CD4-positive, alpha-beta memory T cell (primary cell): Measurements from ENCODE around the gene CERS4. TPM values are rescaled to one million over a fixed set of nuclear protein-coding genes. Genes with fewer than 3 reads are reported as not detected.
A peak's percentile ranks its signal among the peaks of the same experiment; 100 is the strongest.

ENCODE experiments used
- CTCF ChIA-PET: fragments of 350-600 bp; sonication (Branson Sonifier 250); formaldehyde crosslinking; loops from one replicate; lab custom pipeline; 2021; ENCODE audit warnings: inconsistent platforms; ENCODE audit not compliant: partially characterized antibody; lab: Charles Lee
- POLR2A ChIA-PET: fragments of 350-600 bp; sonication (Branson Sonifier 250); formaldehyde crosslinking; loops from one replicate; lab custom pipeline; 2021; ENCODE audit not compliant: partially characterized antibody; lab: Charles Lee
- DNase-seq, 5 donors: peaks; one replicate each; pipeline versions ENCODE4 v3.0.0 to v3.0.0-alpha.2; 2020 to 2022; ENCODE audit warnings: mixed read lengths in 1 of 5
- H3K27ac ChIP-seq: one replicate; pipeline ENCODE4 v1.7.0; 2013; ENCODE audit warnings: low read depth, low read length
- H3K27me3 ChIP-seq: 2 replicates; pipeline ENCODE4 v1.7.0; 2013; ENCODE audit warnings: mild to moderate bottlenecking, low read length, moderate library complexity; ENCODE audit not compliant: insufficient read depth
- H3K36me3 ChIP-seq: 2 replicates; pipeline ENCODE4 v1.7.0; 2013; ENCODE audit warnings: mild to moderate bottlenecking, low read length, moderate library complexity; ENCODE audit not compliant: insufficient read depth
- H3K4me1 ChIP-seq: 2 replicates; pipeline ENCODE4 v1.7.0; 2013; ENCODE audit warnings: mild to moderate bottlenecking, low read length, moderate library complexity; ENCODE audit not compliant: insufficient read depth
- H3K4me3 ChIP-seq, 2 donors: one replicate each; pipeline ENCODE4 v1.7.0; 2013; ENCODE audit warnings: low read length in 2 of 2, mild to moderate bottlenecking in 1 of 2
- H3K9me3 ChIP-seq, 2 donors: one replicate each; pipeline ENCODE4 v1.7.0; 2013; ENCODE audit warnings: low read length in 2 of 2, control low read depth in 1 of 2; ENCODE audit not compliant: control insufficient read depth in 1 of 2
- H3K27ac Mint-ChIP-seq, 7 donors: one replicate each; pipeline ENCODE4 v1.8.0; 2020 to 2021; ENCODE audit warnings: mixed read lengths in 7 of 7, mild to moderate bottlenecking in 6 of 7, inconsistent platforms in 3 of 7, moderate library complexity in 3 of 7
- H3K27me3 Mint-ChIP-seq, 2 donors: one replicate each; pipeline ENCODE4 v1.8.0; 2020 to 2021; ENCODE audit warnings: mixed read lengths in 2 of 2
- H3K36me3 Mint-ChIP-seq, 2 donors: one replicate each; pipeline ENCODE4 v1.8.0; 2020 to 2021; ENCODE audit warnings: mixed read lengths in 2 of 2, inconsistent platforms in 1 of 2, mild to moderate bottlenecking in 1 of 2
- H3K4me1 Mint-ChIP-seq, 4 donors: one replicate each; pipeline ENCODE4 v1.8.0; 2020 to 2021; ENCODE audit warnings: mixed read lengths in 4 of 4, mild to moderate bottlenecking in 1 of 4
- H3K4me3 Mint-ChIP-seq, 8 donors: one replicate each; pipeline ENCODE4 v1.8.0; 2020 to 2021; ENCODE audit warnings: mixed read lengths in 8 of 8, mild to moderate bottlenecking in 7 of 8, moderate library complexity in 6 of 8, inconsistent platforms in 3 of 8
- H3K9me3 Mint-ChIP-seq, 8 donors: one replicate each; pipeline ENCODE4 v1.8.0; 2020 to 2021; ENCODE audit warnings: mixed read lengths in 8 of 8, mild to moderate bottlenecking in 5 of 8, inconsistent platforms in 3 of 8, moderate library complexity in 1 of 8
- intact Hi-C: fragments of 100-400 bp; cut with micrococcal nuclease; formaldehyde crosslinking; loops from one replicate; pipeline ENCODE4 v1.15.1; 2023
- polyA plus RNA-seq, 2 donors: library from polyadenylated mRNA; unstranded; fragments of 300-500 nt; fragmentation: Illumina TruSeq; gene quantifications; one replicate each; pipeline ENCODE4 v1.2.3, GENCODE V29; 2021
- total RNA-seq, 2 experiments: library from RNA; stranded (reverse); gene quantifications; one replicate each; pipeline ENCODE4 v1.2.3, GENCODE V29; 2021

Gene CERS4
- total and polyA plus RNA-seq, 4 experiments from 2014 or later, result 11.3 to 30.6 (median 22.3) TPM

- intact Hi-C loops, result no loop called here
- Histone ChIP-seq H3K27ac (no peak overlapping the region), H3K9me3 (no peaks in the 10 kb centered on the region), H3K4me3 (no peak overlapping the region), H3K36me3 (no peaks in the 10 kb centered on the region), H3K4me1 (no peaks in the 10 kb centered on the region), H3K27me3 (no peaks in the 10 kb centered on the region)
- H3K27ac Mint-ChIP-seq, result no peak overlapping the region
- H3K36me3 Mint-ChIP-seq, result peaks cover 6 to 12% of the 10 kb centered on the region in 2 donors
- no peak overlapping the region for H3K4me3 Mint-ChIP-seq
- peaks cover 0 to 7% (median 2%) of the 10 kb centered on the region in 8 donors for H3K9me3 Mint-ChIP-seq
- peaks cover 0 to 4% (median 0%) of the 10 kb centered on the region in 4 donors for H3K4me1 Mint-ChIP-seq
- ChIA-PET CTCF (interaction anchor here (1.3 kb wide), 1 partner anchor 74 kb away, joined by 4 read pairs; no protein-coding TSS in a partner anchor), POLR2A (no interaction called here)
- no peaks in the 10 kb centered on the region for H3K27me3 Mint-ChIP-seq
- no peak for DNase-seq
Observed at GRCh38 chr19:8233370-8233769, 24.2 kb downstream of the CERS4 start.

GRCh38 chr19:8237026-8237425 lies 27.9 kb downstream of the CERS4 start:
- CTCF ChIA-PET, result interaction anchor here (0.7 kb wide), 1 partner anchor 163 kb away, joined by 3 read pairs; no protein-coding TSS in a partner anchor

GRCh38 chr19:8238251-8238650 lies 29.1 kb downstream of the CERS4 start:
- no peaks in the 10 kb centered on the region for H3K27me3 ChIP-seq
- DNase-seq, result no peak
- H3K27me3 Mint-ChIP-seq, result no peaks in the 10 kb centered on the region
- peaks cover 0 to 14% (median 5%) of the 10 kb centered on the region in 8 donors for H3K9me3 Mint-ChIP-seq
- H3K4me3 ChIP-seq, result no peak overlapping the region
- no peaks in the 10 kb centered on the region for H3K36me3 ChIP-seq
- H3K4me1 ChIP-seq, result peaks cover 14% of the 10 kb centered on the region
- no peak overlapping the region for H3K4me3 Mint-ChIP-seq
- H3K36me3 Mint-ChIP-seq, result peaks cover 10 to 20% of the 10 kb centered on the region in 2 donors
- H3K4me1 Mint-ChIP-seq, result peaks cover 9 to 19% (median 12%) of the 10 kb centered on the region in 4 donors
- ChIA-PET POLR2A (interaction anchor here (1.1 kb wide), 1 partner anchor 79 kb away, joined by 3 read pairs; no protein-coding TSS in a partner anchor), CTCF (interaction anchor here (0.9 kb wide), 1 partner anchor 342 kb away, joined by 3 read pairs; no protein-coding TSS in a partner anchor)
- peaks cover 0 to 1% of the 10 kb centered on the region in 2 donors for H3K9me3 ChIP-seq
- H3K27ac Mint-ChIP-seq, result peak overlapping the region in 3 of 7 donors; percentile 11 to 81 (median 62)
- intact Hi-C loops, result no loop called here
- no peak overlapping the region for H3K27ac ChIP-seq

More at GRCh38 chr19:8237026-8237425, 27.9 kb downstream of the CERS4 start:
- no peaks in the 10 kb centered on the region for H3K9me3 ChIP-seq
- H3K36me3 ChIP-seq, result no peaks in the 10 kb centered on the region
- no peaks in the 10 kb centered on the region for H3K27me3 ChIP-seq
- Mint-ChIP-seq H3K27ac (no peak overlapping the region), H3K27me3 (no peaks in the 10 kb centered on the region), H3K9me3 (peaks cover 0 to 7% (median under 1%) of the 10 kb centered on the region in 8 donors), H3K4me3 (no peak overlapping the region), H3K4me1 (peaks cover 9 to 19% (median 12%) of the 10 kb centered on the region in 4 donors), H3K36me3 (peaks cover 6 to 14% of the 10 kb centered on the region in 2 donors)
- H3K4me3 ChIP-seq, result no peak overlapping the region
- no peak for DNase-seq
- peaks cover 14% of the 10 kb centered on the region for H3K4me1 ChIP-seq
- no peak overlapping the region for H3K27ac ChIP-seq
- intact Hi-C loops, result no loop called here
- POLR2A ChIA-PET, result no interaction called here

DNA sequence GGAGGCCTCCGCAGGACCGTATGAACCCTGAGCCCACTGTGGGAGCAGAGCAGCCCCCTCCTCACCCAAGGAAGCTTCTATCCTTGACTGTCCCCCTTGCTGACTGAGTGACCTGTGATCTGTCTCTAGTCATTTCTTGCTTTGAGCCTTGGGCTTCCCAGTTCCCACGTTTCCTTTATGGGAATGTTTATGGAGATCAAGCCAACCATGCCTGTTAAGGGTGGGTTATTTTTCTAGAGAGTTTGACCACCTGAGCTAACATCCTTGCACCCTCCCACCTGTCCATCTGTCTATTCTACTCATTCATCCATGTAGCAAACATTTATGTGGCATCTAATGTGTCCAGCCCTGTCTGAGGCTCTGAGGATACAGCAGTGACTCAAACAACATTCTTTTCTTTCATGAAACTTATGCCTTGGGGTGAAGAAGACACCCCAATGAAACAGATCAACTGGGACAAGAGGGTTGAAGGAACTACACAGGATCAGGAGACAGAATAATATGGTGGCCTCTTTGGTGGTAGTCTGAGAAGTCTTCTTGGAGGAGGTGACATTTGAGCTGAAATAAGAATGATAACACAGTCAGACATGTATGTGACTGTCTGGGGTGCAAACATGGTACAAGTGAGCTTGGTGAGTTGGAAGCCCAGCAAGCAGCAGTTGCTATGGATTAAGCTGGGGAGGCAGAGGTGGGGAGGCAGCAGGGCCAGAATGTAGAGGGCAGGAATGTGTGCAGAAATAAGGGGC lies 30.5 kb downstream of the CERS4 start:
- POLR2A ChIA-PET, result interaction anchor here (0.5 to 1.2 kb wide), 2 partner anchors 15 to 61 kb away, joined by 3 read pairs; no protein-coding TSS in a partner anchor
- H3K27me3 Mint-ChIP-seq, result no peaks in the 10 kb centered on the region
- peaks cover 0 to 14% (median 6%) of the 10 kb centered on the region in 8 donors for H3K9me3 Mint-ChIP-seq
- peak overlapping the region in 6 of 7 donors; percentile 68 to 89 (median 82) for H3K27ac Mint-ChIP-seq
- intact Hi-C loops, result no loop called here
- H3K4me1 ChIP-seq, result peaks cover 14% of the 10 kb centered on the region
- no peak overlapping the region for H3K27ac ChIP-seq
- peaks cover 10 to 19% (median 13%) of the 10 kb centered on the region in 4 donors for H3K4me1 Mint-ChIP-seq
- H3K9me3 ChIP-seq, result peaks cover 0 to 4% of the 10 kb centered on the region in 2 donors
- no peaks in the 10 kb centered on the region for H3K27me3 ChIP-seq
- peaks cover 14 to 30% of the 10 kb centered on the region in 2 donors for H3K36me3 Mint-ChIP-seq
- H3K36me3 ChIP-seq, result no peaks in the 10 kb centered on the region
- no peak for DNase-seq
- CTCF ChIA-PET, result interaction anchor here (0.5 to 0.6 kb wide), 2 partner anchors 233 to 582 kb away, joined by 3 read pairs; no protein-coding TSS in a partner anchor
- H3K4me3 ChIP-seq, result no peak overlapping the region
- H3K4me3 Mint-ChIP-seq, result peak overlapping the region in 4 of 8 donors; percentile 6 to 77 (median 56)

DNA sequence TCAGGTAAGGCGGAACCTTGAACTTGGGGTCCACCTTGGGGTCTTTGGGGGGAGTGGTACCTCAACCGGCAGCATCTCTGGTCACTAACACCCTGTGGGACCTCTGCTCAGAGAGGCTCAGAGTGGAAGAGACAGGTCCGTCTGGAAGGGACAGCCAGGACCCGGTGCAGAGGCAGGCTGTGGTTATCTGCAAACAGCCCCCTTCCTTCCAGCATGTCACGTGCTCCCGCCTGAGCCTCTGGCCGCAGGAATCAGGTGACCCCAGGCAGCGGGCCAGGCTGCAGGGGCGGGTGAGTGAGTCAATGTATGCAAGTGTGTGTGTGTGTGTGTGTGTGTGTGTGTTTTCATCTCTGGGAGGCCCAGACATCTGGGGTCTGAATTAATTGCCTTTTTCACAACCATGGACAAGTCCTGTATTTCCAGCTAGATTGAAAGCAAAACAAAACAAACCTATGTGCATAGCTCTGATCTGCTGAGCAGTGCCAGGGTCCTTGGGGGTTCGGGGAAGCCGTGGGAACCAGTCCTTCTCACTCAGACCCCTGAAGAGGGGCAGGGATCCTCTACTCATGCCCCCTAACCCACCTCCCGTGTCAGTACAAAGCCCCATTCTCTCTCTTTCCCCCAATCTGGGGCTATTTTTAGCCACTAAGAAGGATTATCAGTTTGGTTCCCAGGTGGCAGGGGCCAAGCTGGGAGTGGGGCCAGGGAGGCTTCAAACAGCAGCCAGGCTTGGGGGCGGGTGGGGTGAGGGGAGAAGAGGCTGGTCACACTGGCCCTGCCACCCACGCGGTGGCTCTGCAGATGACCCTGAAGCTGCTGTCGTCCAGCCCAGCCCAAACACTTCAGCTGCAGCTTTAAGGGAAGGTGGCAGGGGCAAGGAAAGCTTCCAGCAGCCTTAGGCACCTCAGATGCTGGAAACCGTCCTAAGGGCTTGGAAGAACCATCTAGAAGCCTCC lies 31.4 kb downstream of the CERS4 start:
- POLR2A ChIA-PET, result interaction anchor here (0.5 to 1.2 kb wide), 2 partner anchors 16 to 62 kb away, joined by 3 read pairs; no protein-coding TSS in a partner anchor
- Mint-ChIP-seq H3K27ac (peak overlapping the region in 6 of 7 donors; percentile 61 to 89 (median 81)), H3K4me3 (peak overlapping the region in 7 of 8 donors; percentile 6 to 77 (median 49)), H3K4me1 (peaks cover 10 to 19% (median 13%) of the 10 kb centered on the region in 4 donors), H3K9me3 (peaks cover 0 to 14% (median 6%) of the 10 kb centered on the region in 8 donors), H3K27me3 (no peaks in the 10 kb centered on the region), H3K36me3 (peaks cover 14 to 30% of the 10 kb centered on the region in 2 donors)
- intact Hi-C loops, result no loop called here
- H3K4me1 ChIP-seq, result peaks cover 14% of the 10 kb centered on the region
- H3K9me3 ChIP-seq, result peaks cover 0 to 4% of the 10 kb centered on the region in 2 donors
- peak; percentile 11 to 65 (median 17) for DNase-seq
- H3K27me3 ChIP-seq, result no peaks in the 10 kb centered on the region
- no peaks in the 10 kb centered on the region for H3K36me3 ChIP-seq
- H3K4me3 ChIP-seq, result no peak overlapping the region
- CTCF ChIA-PET, result interaction anchor here (0.5 to 0.7 kb wide), 3 partner anchors 138 to 1139 kb away, joined by 3 read pairs; no protein-coding TSS in a partner anchor
- no peak overlapping the region for H3K27ac ChIP-seq

- intact Hi-C loops, result no loop called here
- no peak for DNase-seq
- POLR2A ChIA-PET, result no interaction called here
Observed at GRCh38 chr19:8241646-8242045, 32.5 kb downstream of the CERS4 start.

More at GRCh38 chr19:8241646-8242045, 32.5 kb downstream of the CERS4 start:
- Histone ChIP-seq H3K27me3 (no peaks in the 10 kb centered on the region), H3K27ac (no peak overlapping the region), H3K4me1 (peaks cover 14% of the 10 kb centered on the region), H3K9me3 (peaks cover 0 to 4% of the 10 kb centered on the region in 2 donors), H3K4me3 (no peak overlapping the region), H3K36me3 (no peaks in the 10 kb centered on the region)
- CTCF ChIA-PET, result interaction anchor here (1.4 to 3.0 kb wide), 2 partner anchors 25 to 83 kb away, joined by 10 read pairs; no protein-coding TSS in a partner anchor
- Mint-ChIP-seq H3K4me1 (peaks cover 10 to 19% (median 13%) of the 10 kb centered on the region in 4 donors), H3K4me3 (no peak overlapping the region), H3K36me3 (peaks cover 14 to 30% of the 10 kb centered on the region in 2 donors), H3K27me3 (no peaks in the 10 kb centered on the region), H3K27ac (no peak overlapping the region), H3K9me3 (peaks cover 0 to 14% (median 6%) of the 10 kb centered on the region in 8 donors)
